GM12892 (cell line): ENCODE results near the gene SMURF2.

ENCODE experiments used
- POLR2A ChIP-seq: IDR thresholded peaks from 2 replicates; pipeline ENCODE4 v1.6.1; 2011; ENCODE audit warnings: low read depth, low read length, control low read depth
- POLR2AphosphoS5 ChIP-seq: IDR thresholded peaks from 2 replicates; pipeline ENCODE4 v1.6.1; 2011; ENCODE audit warnings: low read depth, low read length, control low read depth
- TAF1 ChIP-seq: IDR thresholded peaks from 2 replicates; pipeline ENCODE4 v1.6.1; 2011; ENCODE audit warnings: low read depth, mild to moderate bottlenecking, control low read depth, low read length, borderline replicate concordance

DNA sequence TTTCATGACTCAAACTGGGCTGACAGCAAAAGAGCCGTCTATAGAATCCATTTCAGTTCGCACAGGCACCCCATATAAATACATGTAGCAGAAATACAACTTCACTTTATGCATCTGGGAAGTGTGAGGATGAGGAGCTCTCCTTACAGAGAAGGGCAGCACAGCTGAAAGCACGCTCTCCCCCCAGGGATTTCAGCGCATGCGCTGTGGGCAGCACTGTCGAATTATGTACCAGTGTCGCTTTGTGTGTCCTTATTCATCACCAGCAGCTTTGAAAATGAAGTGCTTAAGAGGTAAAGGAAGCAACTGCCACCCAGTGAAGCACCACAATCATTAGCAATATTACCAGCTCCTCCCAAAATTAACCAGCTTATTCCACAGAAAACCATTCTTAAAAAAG, 115.4 kb downstream of the SMURF2 start:
- TF ChIP-seq TAF1 (no peak), POLR2A (no peak), POLR2AphosphoS5 (no peak)
